Sigmoid colon (tissue), 7 donors: ENCODE results near the gene JAG1. TPM values are rescaled to one million over a fixed set of nuclear protein-coding genes. Genes with fewer than 3 reads are reported as not detected.

Source experiments
- DNase-seq: peaks from one replicate; pipeline ENCODE4 v3.0.0-alpha.2; 2019
- H3K27ac ChIP-seq, 4 donors: fragments of 200-600 bp; sonication (generic); one replicate each; pipeline ENCODE4 v1.5.1; 2016 to 2019; ENCODE audit warnings: mild to moderate bottlenecking in 1 of 4
- H3K27me3 ChIP-seq, 3 donors: fragments of 200-600 bp; sonication (generic); one replicate each; pipeline ENCODE4 v1.5.1; 2019; ENCODE audit warnings: mild to moderate bottlenecking in 1 of 3
- H3K36me3 ChIP-seq, 4 donors: fragments of 200-600 bp; sonication (generic); one replicate each; pipeline ENCODE4 v1.5.1; 2016 to 2019
- H3K4me1 ChIP-seq, 4 donors: fragments of 200-600 bp; sonication (generic); one replicate each; pipeline ENCODE4 v1.5.1; 2017 to 2019
- H3K4me3 ChIP-seq, 4 donors: fragments of 200-600 bp; sonication (generic); one replicate each; pipeline ENCODE4 v1.5.1; 2017 to 2019; ENCODE audit warnings: mild to moderate bottlenecking in 2 of 4, moderate library complexity in 1 of 4
- H3K9me3 ChIP-seq, 4 donors: fragments of 200-600 bp in 3 of 4; sonication (generic) in 3 of 4; one replicate each; pipeline versions ENCODE4 v1.5.1 to v1.6.1; 2013 to 2019
- CTCF ChIP-seq, 4 experiments: fragments of 450-650 bp in 3 of 4; fragments of 200-600 bp in 1 of 4; IDR thresholded peaks; one replicate each; pipeline ENCODE4 v1.5.1; 2016 to 2019; ENCODE audit warnings: antibody characterized with exemption in 4 of 4, mild to moderate bottlenecking in 3 of 4, moderate library complexity in 2 of 4
- EP300 ChIP-seq, 4 donors: sonication (generic); formaldehyde crosslinking; IDR thresholded peaks; one replicate each; pipeline ENCODE4 v1.6.1; 2017; ENCODE audit warnings: antibody characterized with exemption in 4 of 4
- POLR2A ChIP-seq, 2 donors: fragments of 450-650 bp; IDR thresholded peaks; one replicate each; pipeline ENCODE4 v1.6.1; 2016; ENCODE audit warnings: antibody characterized with exemption in 2 of 2, mild to moderate bottlenecking in 2 of 2, moderate library complexity in 2 of 2
- POLR2AphosphoS5 ChIP-seq, 4 donors: sonication (generic); formaldehyde crosslinking; IDR thresholded peaks; one replicate each; pipeline ENCODE4 v1.6.1; 2017; ENCODE audit warnings: antibody characterized with exemption in 4 of 4
- WGBS, 2 donors: extraction: QIAGEN DNeasy Blood & Tissue Kit; methylation state at CpG; one replicate each; pipeline ENCODE4 v1.1.7; 2013; 5-methylcytosine and 5-hydroxymethylcytosine counted together
- intact Hi-C: fragments of 100-400 bp; cut with DNase I; formaldehyde crosslinking; loops from one replicate; pipeline ENCODE4 v1.15.1; 2023
- polyA plus RNA-seq, 3 donors: library from polyadenylated mRNA; stranded (reverse); fragments of 200-250 nt; gene quantifications; one replicate each; pipeline ENCODE4 v1.2.3, GENCODE V29; 2013
- total RNA-seq, 4 donors: library from RNA; depleted of rRNA; stranded (reverse); fragments of >200 nt; gene quantifications; one replicate each; pipeline ENCODE4 v1.1.0, GENCODE V29; 2016
- donor health status: healthy with polysubstance abuse.
- donor health status: Bipolar disorder and iron deficiency.
- donor health status: healthy.

Gene JAG1
- 10 to 100 TPM; 29.9 to 76.4 (median 53.1) TPM for total RNA-seq
- 10 to 100 TPM in 1 of 3 donors, 1 to 10 TPM in 2; 3.9 to 32.4 (median 4.2) TPM for polyA plus RNA-seq

- no peaks in the 10 kb centered on the region for H3K27me3 ChIP-seq
- peak; percentile 98 for DNase-seq
- intact Hi-C loops = loop anchor here (2.0 to 5.0 kb wide), 9 partner anchors 62 to 868 kb away; partner anchors contain the start of genes MKKS and SLX4IP
- H3K36me3 ChIP-seq = peaks cover 0 to 2% (median 0%) of the 10 kb centered on the region in 4 donors
- H3K27ac ChIP-seq = peak within 1 kb of the TSS; percentile 96 to 99 (median 98)
- peaks cover 0 to 39% (median 25%) of the 10 kb centered on the region in 4 donors for H3K4me1 ChIP-seq
- H3K9me3 ChIP-seq = no peaks in the 10 kb centered on the region
- 0% methylated on average over 84 of the region's 84 CpGs for WGBS, 2 donors
- TF ChIP-seq POLR2AphosphoS5 (IDR thresholded peaks at IDR 0.05) (peak; percentile 97 to 99 (median 98)), EP300 (IDR thresholded peaks at IDR 0.05) (no peak), POLR2A (IDR thresholded peaks at IDR 0.05) (peak; percentile 87 to 97)
- peak within 1 kb of the TSS; percentile 72 to 99 (median 90) for H3K4me3 ChIP-seq
These were observed at the start of gene JAG1 for GRCh38 chr20:10673842-10674683. JAG1 (minus strand) TSS chr20:10673999; CDS start chr20:10673530, 469 bp downstream.

GRCh38 chr20:10721976-10722375 is 48.2 kb upstream of the JAG1 start:
- TF ChIP-seq CTCF (IDR thresholded peaks at IDR 0.05) = no peak
- no peak for TF ChIP-seq EP300 (IDR thresholded peaks at IDR 0.05)
- no peak for TF ChIP-seq POLR2A (IDR thresholded peaks at IDR 0.05)
- no peak for TF ChIP-seq POLR2AphosphoS5 (IDR thresholded peaks at IDR 0.05)
- Histone ChIP-seq H3K36me3 (no peaks in the 10 kb centered on the region), H3K9me3 (no peaks in the 10 kb centered on the region), H3K27ac (no peak overlapping the region), H3K27me3 (no peaks in the 10 kb centered on the region), H3K4me1 (peaks cover 0 to 9% (median 5%) of the 10 kb centered on the region in 4 donors), H3K4me3 (no peak overlapping the region)
- intact Hi-C loops = no loop called here
- DNase-seq = no peak
- 89 to 94% methylated on average over 3 of the region's 3 CpGs for WGBS, 2 donors

- Histone ChIP-seq H3K4me1 (peaks cover 0 to 12% (median 7%) of the 10 kb centered on the region in 4 donors), H3K4me3 (no peak overlapping the region), H3K27ac (peak overlapping the region in 1 of 4 donors; percentile 5), H3K36me3 (no peaks in the 10 kb centered on the region), H3K9me3 (no peaks in the 10 kb centered on the region), H3K27me3 (no peaks in the 10 kb centered on the region)
- intact Hi-C loops = no loop called here
- WGBS, 2 donors = 83 to 85% methylated on average over 9 of the region's 9 CpGs
- TF ChIP-seq CTCF (IDR thresholded peaks at IDR 0.05) (no peak), POLR2A (IDR thresholded peaks at IDR 0.05) (no peak), EP300 (IDR thresholded peaks at IDR 0.05) (no peak), POLR2AphosphoS5 (IDR thresholded peaks at IDR 0.05) (no peak)
- no peak for DNase-seq
These were observed 47.5 kb upstream of the JAG1 start for GRCh38 chr20:10721137-10721896.

GRCh38 chr20:10720565-10720964 is 46.8 kb upstream of the JAG1 start:
- WGBS, 2 donors = 50 to 56% methylated on average over 2 of the region's 2 CpGs
- TF ChIP-seq EP300 (IDR thresholded peaks at IDR 0.05) = no peak
- TF ChIP-seq POLR2AphosphoS5 (IDR thresholded peaks at IDR 0.05) = no peak
- TF ChIP-seq CTCF (IDR thresholded peaks at IDR 0.05) = no peak
- no peak for TF ChIP-seq POLR2A (IDR thresholded peaks at IDR 0.05)
- peak overlapping the region in 1 of 4 donors; percentile 5 for H3K27ac ChIP-seq

More at GRCh38 chr20:10720565-10720964, 46.8 kb upstream of the JAG1 start:
- intact Hi-C loops = no loop called here
- DNase-seq = no peak
- Histone ChIP-seq H3K36me3 (no peaks in the 10 kb centered on the region), H3K4me3 (no peak overlapping the region), H3K4me1 (peaks cover 0 to 12% (median 8%) of the 10 kb centered on the region in 4 donors), H3K27me3 (no peaks in the 10 kb centered on the region), H3K9me3 (no peaks in the 10 kb centered on the region)
